ENCODE results near the gene CACNA1E.

DNA sequence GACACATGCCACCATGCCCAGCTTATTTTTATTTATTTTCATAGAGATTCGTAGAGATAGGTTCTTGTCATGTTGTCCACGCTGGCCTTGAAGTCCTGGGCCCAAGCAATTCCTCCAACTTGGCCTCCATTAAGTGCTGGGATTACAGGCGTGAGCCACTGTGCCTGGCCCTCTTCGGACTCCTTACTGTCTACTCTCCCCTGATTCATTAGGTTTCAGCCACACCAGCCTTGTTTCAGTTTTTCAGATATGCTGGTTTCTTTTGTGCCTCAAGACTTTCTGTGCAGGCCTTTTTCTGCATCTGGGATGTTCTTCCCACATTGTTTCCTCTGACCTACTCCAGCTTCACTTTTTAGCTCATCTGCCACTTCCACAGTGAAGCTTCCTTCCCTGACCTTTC lies 85.4 kb downstream of the CACNA1E start:
- TF ChIP-seq FOS (IDR thresholded peaks at IDR 0.05; ENCODE audit: low read depth, low read length) = no peak
- TF ChIP-seq, protein P1, sequence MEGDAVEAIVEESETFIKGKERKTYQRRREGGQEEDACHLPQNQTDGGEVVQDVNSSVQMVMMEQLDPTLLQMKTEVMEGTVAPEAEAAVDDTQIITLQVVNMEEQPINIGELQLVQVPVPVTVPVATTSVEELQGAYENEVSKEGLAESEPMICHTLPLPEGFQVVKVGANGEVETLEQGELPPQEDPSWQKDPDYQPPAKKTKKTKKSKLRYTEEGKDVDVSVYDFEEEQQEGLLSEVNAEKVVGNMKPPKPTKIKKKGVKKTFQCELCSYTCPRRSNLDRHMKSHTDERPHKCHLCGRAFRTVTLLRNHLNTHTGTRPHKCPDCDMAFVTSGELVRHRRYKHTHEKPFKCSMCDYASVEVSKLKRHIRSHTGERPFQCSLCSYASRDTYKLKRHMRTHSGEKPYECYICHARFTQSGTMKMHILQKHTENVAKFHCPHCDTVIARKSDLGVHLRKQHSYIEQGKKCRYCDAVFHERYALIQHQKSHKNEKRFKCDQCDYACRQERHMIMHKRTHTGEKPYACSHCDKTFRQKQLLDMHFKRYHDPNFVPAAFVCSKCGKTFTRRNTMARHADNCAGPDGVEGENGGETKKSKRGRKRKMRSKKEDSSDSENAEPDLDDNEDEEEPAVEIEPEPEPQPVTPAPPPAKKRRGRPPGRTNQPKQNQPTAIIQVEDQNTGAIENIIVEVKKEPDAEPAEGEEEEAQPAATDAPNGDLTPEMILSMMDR (conservative IDR thresholded peaks at IDR 0.05; ENCODE audit: low read depth, low read length) = no peak
- TF ChIP-seq SMC3 (IDR thresholded peaks at IDR 0.05; ENCODE audit: low read depth, low read length) = no peak
- TF ChIP-seq POLR2A (IDR thresholded peaks at IDR 0.05; ENCODE audit: low read depth, low read length) = no peak
- TF ChIP-seq BHLHE40 (IDR thresholded peaks at IDR 0.05; ENCODE audit: low read depth, low read length) = no peak
- TF ChIP-seq RFX5 (IDR thresholded peaks at IDR 0.05; ENCODE audit: low read depth, low read length) = no peak
- TF ChIP-seq RAD21 (IDR thresholded peaks at IDR 0.05; ENCODE audit: low read length) = no peak
- TF ChIP-seq USF2 (IDR thresholded peaks at IDR 0.05; ENCODE audit: low read depth, low read length) = no peak
- TF ChIP-seq MAZ (IDR thresholded peaks at IDR 0.05; ENCODE audit: borderline replicate concordance, low read depth, low read length) = no peak

Measured in IMR-90 (cell line).